Bone marrow (tissue), 2 donors: ENCODE data around the gene DYNC1H1.

Source experiments
- DNase-seq, 2 donors: peaks; one replicate each; lab custom pipeline; 2025; lab: John Stamatoyannopoulos, UW

Gene DYNC1H1

GRCh38 chr14:101964297-101965180, at the start of gene DYNC1H1:
DYNC1H1 (plus strand) TSS chr14:101964573; CDS start chr14:101964692, 119 bp downstream.
- peak; percentile 53 to 65 for DNase-seq

- no peak for DNase-seq
Measured at GRCh38 chr14:101915871-101916815, 48.2 kb upstream of the DYNC1H1 start.

GRCh38 chr14:101916816-101917412, 47.5 kb upstream of the DYNC1H1 start:
- DNase-seq = no peak

GRCh38 chr14:101917413-101918017, 46.9 kb upstream of the DYNC1H1 start:
- DNase-seq = no peak

- no peak for DNase-seq
Measured at GRCh38 chr14:101918065-101918989, 46.0 kb upstream of the DYNC1H1 start.

- no peak for DNase-seq
Measured at GRCh38 chr14:101920271-101920670, 44.1 kb upstream of the DYNC1H1 start.

GRCh38 chr14:101922866-101923265, 41.5 kb upstream of the DYNC1H1 start:
- DNase-seq = no peak

GRCh38 chr14:101925152-101925551, 39.2 kb upstream of the DYNC1H1 start:
- no peak for DNase-seq

DNA sequence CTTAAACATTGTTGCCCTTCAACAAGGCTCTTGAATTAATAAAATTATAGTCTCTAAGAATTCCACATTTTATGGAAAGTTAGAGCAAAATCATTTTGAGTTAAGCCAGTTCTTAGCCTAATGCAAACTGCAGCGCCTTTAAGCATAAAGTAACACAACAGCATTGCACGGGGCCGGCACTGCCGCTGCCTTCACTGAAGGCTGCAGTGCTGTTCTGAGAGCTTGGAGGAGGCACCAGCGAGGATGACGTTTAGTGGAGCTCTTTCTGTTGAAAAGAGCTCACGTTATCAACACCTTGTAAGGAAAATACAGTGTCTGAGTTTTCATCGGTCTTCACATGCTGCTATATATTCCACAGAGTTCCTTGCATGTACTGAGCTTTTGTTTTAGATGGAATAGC, 38.3 kb upstream of the DYNC1H1 start:
- no peak for DNase-seq

GRCh38 chr14:101926620-101927019, 37.8 kb upstream of the DYNC1H1 start:
- DNase-seq = no peak

GRCh38 chr14:101927859-101928258, 36.5 kb upstream of the DYNC1H1 start:
- DNase-seq = peak in 1 of 2 donors; percentile 13

DNA sequence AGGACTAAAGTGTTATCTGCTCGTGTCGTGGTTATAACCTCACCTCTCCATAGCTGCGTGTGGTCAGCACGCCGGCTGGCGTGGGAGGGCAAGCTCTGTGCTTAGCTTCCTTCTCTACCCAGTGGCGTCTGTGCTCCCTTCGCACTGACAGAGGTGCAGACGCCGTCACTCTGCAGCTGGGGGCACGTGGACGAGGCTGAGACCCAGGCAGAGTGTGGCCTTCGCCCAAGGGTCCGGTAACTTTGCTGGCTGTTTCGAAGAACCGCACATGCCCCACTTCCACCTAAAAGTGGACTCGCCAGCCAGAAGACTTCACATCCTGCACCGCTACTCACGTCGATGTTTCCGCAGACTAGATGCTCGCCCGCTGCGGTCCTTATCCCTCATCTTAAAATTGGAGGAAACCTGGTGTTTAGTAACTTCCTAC, 35.9 kb upstream of the DYNC1H1 start:
- DNase-seq = no peak

- DNase-seq = no peak
Measured at GRCh38 chr14:101929096-101929495, 35.3 kb upstream of the DYNC1H1 start.

DNA sequence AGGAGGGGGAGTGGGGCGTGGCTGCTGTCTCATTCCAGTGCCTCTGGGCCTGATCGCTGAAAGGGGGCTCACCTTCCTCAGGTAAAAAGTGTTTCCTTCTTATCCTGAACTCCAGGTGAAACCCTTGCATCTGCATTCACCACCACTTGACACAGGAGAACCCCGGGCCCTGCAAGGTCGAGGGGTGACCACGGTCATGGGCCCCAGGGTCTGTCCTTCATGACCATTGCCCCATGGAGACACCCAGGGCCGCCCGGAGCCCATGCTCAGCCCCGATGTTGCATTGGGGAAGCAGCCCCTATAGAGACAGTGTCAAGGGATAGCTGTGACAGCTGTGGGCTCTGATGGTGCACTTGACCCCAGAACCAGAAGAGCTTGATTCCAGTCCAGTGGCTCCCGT, 34.4 kb upstream of the DYNC1H1 start:
- no peak for DNase-seq

DNA sequence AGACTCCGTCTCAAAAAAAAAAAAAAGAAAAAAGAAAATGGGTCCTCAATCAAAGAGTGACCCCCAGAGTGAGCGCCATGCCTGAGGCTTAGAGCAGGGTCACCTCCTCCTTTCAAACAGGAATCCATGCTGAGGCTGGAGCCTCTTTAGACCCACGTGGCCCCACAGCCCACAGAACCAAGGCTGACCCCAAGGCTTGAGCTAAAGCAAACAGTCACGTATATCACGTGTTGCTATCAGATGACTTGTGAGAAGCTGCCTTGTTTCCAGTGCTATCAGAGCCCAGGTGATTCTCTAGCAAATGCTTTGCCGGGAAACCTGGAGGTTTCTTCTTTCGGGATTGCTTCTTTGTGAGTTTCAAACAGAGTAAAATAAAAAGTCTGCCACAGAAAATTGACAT, 31.7 kb upstream of the DYNC1H1 start:
- no peak for DNase-seq

- DNase-seq = no peak
Measured at GRCh38 chr14:101933209-101933608, 31.2 kb upstream of the DYNC1H1 start.

- DNase-seq = no peak
Measured at GRCh38 chr14:101934601-101935150, 29.7 kb upstream of the DYNC1H1 start.

DNA sequence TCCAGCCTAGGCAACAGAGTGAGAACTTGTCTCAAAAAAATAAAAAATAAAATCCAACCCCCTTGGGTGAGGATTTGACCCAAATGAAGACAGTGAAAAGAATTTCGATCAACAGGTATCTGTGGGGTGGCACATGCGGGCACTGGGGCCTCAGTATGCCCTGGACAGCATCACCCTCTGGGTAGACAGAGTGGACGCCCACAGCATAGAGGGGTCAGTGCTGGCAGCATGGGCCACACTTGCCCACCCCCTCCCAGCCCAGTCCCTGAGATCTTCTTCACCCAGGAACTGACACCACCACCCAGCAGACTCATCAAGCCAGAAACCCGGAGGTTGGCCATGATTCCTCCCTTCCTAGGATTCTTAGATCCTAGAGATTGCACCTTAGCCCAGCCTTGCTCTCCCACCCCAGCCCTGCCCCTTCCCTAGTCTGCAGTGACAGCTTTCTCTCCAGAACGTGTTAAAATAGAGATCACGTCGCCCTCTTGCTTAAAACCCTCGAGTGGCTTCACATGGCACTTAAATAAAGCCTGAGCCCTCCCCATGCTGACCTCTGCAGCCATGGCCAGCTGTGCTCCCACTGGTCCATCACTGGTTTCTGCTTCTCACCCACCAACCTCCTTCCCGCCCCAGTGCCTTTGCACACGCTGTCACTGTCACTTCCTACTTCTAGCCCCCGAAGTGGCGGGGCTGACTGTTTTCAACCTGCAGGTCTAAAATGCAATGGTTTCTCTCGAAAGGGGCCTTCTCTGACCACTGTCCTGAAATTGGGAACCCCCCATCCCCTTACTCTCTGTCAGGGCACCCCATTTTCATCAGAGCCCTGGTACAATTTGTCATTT, 26.2 kb upstream of the DYNC1H1 start:
- no peak for DNase-seq

GRCh38 chr14:101939646-101940170, 24.7 kb upstream of the DYNC1H1 start:
- no peak for DNase-seq
